ENCODE measurements around the gene ACIN1. TPM values are rescaled to one million over a fixed set of nuclear protein-coding genes. Genes with fewer than 3 reads are reported as not detected.

Gene ACIN1
- total RNA-seq, 6 experiments from 2014 or later, result 128 to 150 (median 142) TPM

DNA sequence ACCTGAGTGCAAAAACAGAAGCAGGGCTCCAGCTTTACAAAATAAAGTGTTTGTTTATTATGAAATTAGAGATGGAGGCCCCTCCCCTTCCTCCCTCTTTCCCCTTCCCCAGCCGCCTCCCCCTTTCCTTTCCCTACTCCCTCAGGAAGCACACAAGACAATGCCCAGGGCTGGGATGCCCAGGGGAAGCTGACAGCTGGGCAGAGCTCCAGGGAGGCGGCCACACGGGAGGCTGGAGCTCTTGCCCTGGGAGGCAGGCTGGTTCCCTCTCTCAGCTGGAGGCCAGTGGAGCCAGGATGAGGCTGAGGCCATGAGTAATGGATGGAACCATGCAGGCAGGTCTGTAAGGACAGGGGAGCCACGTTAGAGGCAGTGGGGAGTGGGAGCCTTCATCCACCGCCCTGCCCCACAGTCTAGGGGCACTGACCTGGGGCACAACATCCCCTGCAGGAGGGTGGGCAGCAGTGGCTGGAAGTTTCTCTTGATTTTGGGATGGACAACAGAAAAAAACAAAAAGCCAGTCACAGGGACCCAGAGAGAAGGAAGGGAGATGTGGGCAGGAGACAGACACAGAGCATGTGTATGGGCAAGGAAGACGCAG is 47.8 kb downstream of the ACIN1 start:
- Mint-ChIP-seq H3K4me1 (ENCODE audit: low read depth) (peaks cover 22% of the 10 kb centered on the region), H3K36me3 (ENCODE audit: low read depth) (peaks cover 5% of the 10 kb centered on the region; the same call in 1 of the 2 replicates), H3K4me3 (no peak overlapping the region), H3K9me3 (no peaks in the 10 kb centered on the region), H3K27me3 (ENCODE audit: insufficient read depth) (peaks cover 3% of the 10 kb centered on the region), H3K27ac (no peak overlapping the region)
- TF ChIP-seq, protein P1, sequence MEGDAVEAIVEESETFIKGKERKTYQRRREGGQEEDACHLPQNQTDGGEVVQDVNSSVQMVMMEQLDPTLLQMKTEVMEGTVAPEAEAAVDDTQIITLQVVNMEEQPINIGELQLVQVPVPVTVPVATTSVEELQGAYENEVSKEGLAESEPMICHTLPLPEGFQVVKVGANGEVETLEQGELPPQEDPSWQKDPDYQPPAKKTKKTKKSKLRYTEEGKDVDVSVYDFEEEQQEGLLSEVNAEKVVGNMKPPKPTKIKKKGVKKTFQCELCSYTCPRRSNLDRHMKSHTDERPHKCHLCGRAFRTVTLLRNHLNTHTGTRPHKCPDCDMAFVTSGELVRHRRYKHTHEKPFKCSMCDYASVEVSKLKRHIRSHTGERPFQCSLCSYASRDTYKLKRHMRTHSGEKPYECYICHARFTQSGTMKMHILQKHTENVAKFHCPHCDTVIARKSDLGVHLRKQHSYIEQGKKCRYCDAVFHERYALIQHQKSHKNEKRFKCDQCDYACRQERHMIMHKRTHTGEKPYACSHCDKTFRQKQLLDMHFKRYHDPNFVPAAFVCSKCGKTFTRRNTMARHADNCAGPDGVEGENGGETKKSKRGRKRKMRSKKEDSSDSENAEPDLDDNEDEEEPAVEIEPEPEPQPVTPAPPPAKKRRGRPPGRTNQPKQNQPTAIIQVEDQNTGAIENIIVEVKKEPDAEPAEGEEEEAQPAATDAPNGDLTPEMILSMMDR (IDR thresholded peaks at IDR 0.05), result no peak
- DNase-seq, result no peak

DNA sequence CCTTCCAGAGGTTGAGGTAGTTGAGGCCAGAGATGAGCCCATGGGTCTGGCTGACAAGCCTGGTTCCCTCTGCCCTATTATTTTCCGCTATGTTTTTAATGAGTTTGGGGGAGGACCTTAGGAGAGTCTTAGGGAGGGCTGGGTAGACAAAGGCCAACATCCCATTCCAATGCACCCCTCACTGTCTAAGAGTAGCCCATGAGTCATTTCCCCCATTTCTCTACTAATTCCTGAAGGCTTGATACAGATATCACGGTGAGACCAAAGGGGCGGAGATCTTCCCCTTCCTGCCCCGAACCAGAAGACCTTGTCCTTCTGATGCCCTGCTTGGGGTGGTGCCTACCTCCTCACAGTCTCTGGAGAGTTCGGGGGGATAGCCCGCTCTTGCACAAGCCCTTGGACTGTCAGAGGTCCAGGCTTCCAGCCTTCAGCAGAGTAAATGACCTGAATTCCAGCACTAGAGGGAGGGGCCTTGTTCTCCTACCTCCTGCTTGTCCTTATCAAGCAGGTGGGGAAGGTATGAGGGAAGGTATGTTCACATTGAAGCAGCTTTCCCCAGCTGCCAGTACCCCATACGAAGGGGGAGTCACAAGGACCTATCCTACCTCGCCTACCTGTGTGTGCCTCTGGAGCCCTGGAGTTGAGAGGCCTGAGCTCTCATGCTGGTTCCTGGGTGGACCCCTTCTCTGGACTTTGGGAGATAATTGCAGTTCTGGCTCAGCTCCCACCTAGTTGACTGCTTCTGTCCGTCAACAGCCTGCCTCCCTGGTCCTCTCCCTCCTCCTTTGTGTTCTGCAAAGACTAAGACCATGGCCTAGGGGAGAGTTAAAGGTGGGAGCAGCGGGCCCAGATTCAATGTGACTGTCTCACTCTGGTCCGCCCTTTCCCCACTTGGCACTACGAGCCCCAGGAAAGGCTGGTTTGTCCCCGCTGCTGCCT is 49.2 kb downstream of the ACIN1 start:
- Mint-ChIP-seq H3K9me3 (no peaks in the 10 kb centered on the region), H3K27ac (no peak overlapping the region), H3K27me3 (ENCODE audit: insufficient read depth) (peaks cover 5% of the 10 kb centered on the region), H3K4me1 (ENCODE audit: low read depth) (peaks cover 32% of the 10 kb centered on the region), H3K4me3 (no peak overlapping the region), H3K36me3 (ENCODE audit: low read depth) (peaks cover 5% of the 10 kb centered on the region; the same call in 1 of the 2 replicates)
- DNase-seq, result no peak
- TF ChIP-seq, protein P1 (IDR thresholded peaks at IDR 0.05), result no peak

DNA sequence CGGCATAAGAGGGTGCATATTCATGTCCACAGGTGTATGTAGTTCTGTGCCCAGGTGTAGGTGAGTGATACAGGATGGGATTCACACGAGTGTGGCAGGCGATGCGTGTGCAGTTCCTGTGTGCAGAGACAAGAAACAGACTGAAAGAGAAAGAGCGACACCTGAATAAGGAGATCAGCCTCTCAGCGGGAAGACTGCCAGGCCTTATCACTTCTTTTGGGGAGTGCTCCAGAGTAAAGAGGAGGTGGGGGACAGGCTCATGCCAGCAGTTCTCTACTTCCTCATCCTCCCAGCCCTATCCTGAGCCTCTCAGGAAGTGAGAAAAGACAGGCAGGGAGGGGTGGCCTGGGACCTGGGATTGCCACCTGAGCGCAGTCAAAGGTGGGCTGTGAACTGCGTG is 50.1 kb downstream of the ACIN1 start:
- no peak overlapping the region for H3K4me3 Mint-ChIP-seq
- DNase-seq, result no peak
- H3K27me3 Mint-ChIP-seq (ENCODE audit: insufficient read depth), result peaks cover 5% of the 10 kb centered on the region

DNA sequence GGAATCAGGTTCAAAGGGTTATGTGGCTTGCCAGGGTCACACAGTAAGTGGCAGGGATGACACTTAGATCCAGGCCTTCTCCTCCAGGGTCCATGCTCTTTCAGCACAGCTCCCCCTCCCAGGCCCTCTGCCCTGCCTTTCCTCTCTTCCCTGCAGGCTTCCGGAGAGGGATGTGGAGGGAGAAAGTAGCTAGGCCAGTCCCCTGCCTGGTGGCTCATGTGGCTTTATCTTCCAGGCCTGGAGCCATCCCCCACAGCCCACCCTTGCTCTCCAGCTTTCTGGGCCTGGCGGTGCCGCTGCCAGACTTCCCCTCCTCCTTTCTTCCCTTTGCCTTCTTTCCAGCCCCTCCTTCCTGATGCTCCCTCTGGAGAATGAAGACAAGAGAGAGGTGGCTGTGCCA is 51.2 kb downstream of the ACIN1 start:
- TF ChIP-seq, protein P1 (IDR thresholded peaks at IDR 0.05), result no peak
- no peak for DNase-seq

More for the DNA sequence above, 50.1 kb downstream of the ACIN1 start:
- Mint-ChIP-seq H3K9me3 (no peaks in the 10 kb centered on the region), H3K4me1 (ENCODE audit: low read depth) (peaks cover 32% of the 10 kb centered on the region), H3K36me3 (ENCODE audit: low read depth) (peaks cover 5% of the 10 kb centered on the region; the same call in 1 of the 2 replicates), H3K27ac (no peak overlapping the region)
- TF ChIP-seq, protein P1 (IDR thresholded peaks at IDR 0.05), result no peak

DNA sequence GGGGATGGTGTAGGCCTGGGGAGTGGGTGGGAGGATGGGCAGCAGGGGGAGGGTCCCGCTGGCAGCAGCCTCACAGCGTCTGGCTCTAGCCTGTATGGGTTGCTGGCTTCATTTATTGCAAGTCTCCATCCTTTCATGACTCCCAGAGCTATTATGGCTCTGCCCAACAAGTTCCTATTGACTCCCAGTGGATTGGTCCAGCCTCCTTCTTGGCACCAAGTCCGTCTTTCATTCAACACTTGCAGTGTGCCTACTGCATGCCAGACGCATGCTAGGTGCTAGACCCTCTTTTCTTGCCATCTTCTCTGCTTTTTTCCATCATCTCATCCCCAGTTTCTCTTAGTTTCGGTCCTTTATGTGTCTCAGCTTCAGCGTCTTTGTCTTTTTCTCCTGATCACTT is 51.8 kb downstream of the ACIN1 start:
- Mint-ChIP-seq H3K27ac (no peak overlapping the region), H3K4me3 (no peak overlapping the region), H3K36me3 (ENCODE audit: low read depth) (peaks cover 5% of the 10 kb centered on the region; the same call in 1 of the 2 replicates), H3K27me3 (ENCODE audit: insufficient read depth) (peaks cover 6% of the 10 kb centered on the region), H3K4me1 (ENCODE audit: low read depth) (peaks cover 32% of the 10 kb centered on the region), H3K9me3 (no peaks in the 10 kb centered on the region)
- TF ChIP-seq, protein P1 (IDR thresholded peaks at IDR 0.05), result no peak
- DNase-seq, result no peak

More for the DNA sequence above, 51.2 kb downstream of the ACIN1 start:
- Mint-ChIP-seq H3K27ac (no peak overlapping the region), H3K4me1 (ENCODE audit: low read depth) (peaks cover 32% of the 10 kb centered on the region), H3K4me3 (no peak overlapping the region), H3K36me3 (ENCODE audit: low read depth) (peaks cover 5% of the 10 kb centered on the region; the same call in 1 of the 2 replicates), H3K27me3 (ENCODE audit: insufficient read depth) (peaks cover 5% of the 10 kb centered on the region), H3K9me3 (no peaks in the 10 kb centered on the region)
